Stimulated activated CD8-positive, alpha-beta memory T cell treated with anti-CD3 and anti-CD28 coated beads, Interleukin-12 subunit alpha, Interleukin-12 subunit beta, amount 100 ng/mL, for 24 hours (primary cell): ENCODE measurements around the gene IYD.
"Not testable (repeated sequence)": the region's sequence is repeated elsewhere in the genome, so short reads cannot be mapped to it uniquely, and the experiment has no call there.

ENCODE experiments used
- DNase-seq: peaks from one replicate; pipeline ENCODE4 v3.0.0-alpha.2; 2020; ENCODE audit errors: extremely low read depth

IYD gene

GRCh38 chr6:150352321-150353296 is 16.2 kb upstream of the IYD start:
- DNase-seq, result no peak

- DNase-seq, result no peak
These were observed 15.4 kb upstream of the IYD start for GRCh38 chr6:150353445-150353844.

GRCh38 chr6:150354754-150355571 is 13.8 kb upstream of the IYD start:
- DNase-seq, result no peak

GRCh38 chr6:150355932-150356331 is 12.9 kb upstream of the IYD start:
- no peak for DNase-seq

- no peak for DNase-seq
These were observed 6.9 kb upstream of the IYD start for GRCh38 chr6:150361876-150362275.

- no peak for DNase-seq
These were observed 5.1 kb upstream of the IYD start for GRCh38 chr6:150363733-150364132.

GRCh38 chr6:150366118-150366778 is 2.6 kb upstream of the IYD start:
- DNase-seq, result no peak

GRCh38 chr6:150369408-150369807 is 596 bp downstream of the IYD start:
- no peak for DNase-seq

- no peak for DNase-seq
These were observed 1.3 kb downstream of the IYD start for GRCh38 chr6:150370112-150370511.

- DNase-seq, result no peak
These were observed 2.5 kb downstream of the IYD start for GRCh38 chr6:150371356-150371755.

GRCh38 chr6:150372051-150372450 is 3.2 kb downstream of the IYD start:
- no peak for DNase-seq

GRCh38 chr6:150373260-150373701 is 4.5 kb downstream of the IYD start:
- DNase-seq, result no peak

- not testable (repeated sequence) for DNase-seq
These were observed 5.5 kb downstream of the IYD start for GRCh38 chr6:150374346-150374745.

- DNase-seq, result no peak
These were observed 8.5 kb downstream of the IYD start for GRCh38 chr6:150377211-150377781.

GRCh38 chr6:150380256-150380655 is 11.4 kb downstream of the IYD start:
- no peak for DNase-seq

- no peak for DNase-seq
These were observed 13.4 kb downstream of the IYD start for GRCh38 chr6:150382171-150382570.

GRCh38 chr6:150391414-150391813 is 22.6 kb downstream of the IYD start:
- no peak for DNase-seq

- no peak for DNase-seq
These were observed 23.1 kb downstream of the IYD start for GRCh38 chr6:150391890-150392289.

- DNase-seq, result no peak
These were observed 23.8 kb downstream of the IYD start for GRCh38 chr6:150392452-150393220.

- no peak for DNase-seq
These were observed 25.5 kb downstream of the IYD start for GRCh38 chr6:150394053-150394898.
